HG02759 (cell line): Measurements from ENCODE around the gene PKIG.
"Not testable (repeated sequence)": the region's sequence is repeated elsewhere in the genome, so short reads cannot be mapped to it uniquely, and the experiment has no call there.

ENCODE experiments used
- ATAC-seq: cut with Tn5 transposase; IDR thresholded peaks from one replicate; pipeline ENCODE4 v1.9.1; 2021; ENCODE audit warnings: mild to moderate bottlenecking, moderate library complexity; ENCODE audit not compliant: unreplicated experiment

Gene PKIG

GRCh38 chr20:44571362-44571988 is 10.9 kb upstream of the PKIG start:
- no peak for ATAC-seq

GRCh38 chr20:44572551-44573500 is 9.6 kb upstream of the PKIG start:
- ATAC-seq, result no peak

GRCh38 chr20:44573501-44573869 is 8.9 kb upstream of the PKIG start:
- ATAC-seq, result no peak

GRCh38 chr20:44574372-44574771 is 8.0 kb upstream of the PKIG start:
- no peak for ATAC-seq

- ATAC-seq, result no peak
These were observed 6.1 kb upstream of the PKIG start for GRCh38 chr20:44576297-44576696.

GRCh38 chr20:44579313-44580081 is 2.9 kb upstream of the PKIG start:
- ATAC-seq, result no peak

- ATAC-seq, result no peak
These were observed 1.7 kb upstream of the PKIG start for GRCh38 chr20:44580581-44581268.

- ATAC-seq, result no peak
These were observed 864 bp upstream of the PKIG start for GRCh38 chr20:44581515-44581914.

GRCh38 chr20:44583157-44583556 is 778 bp downstream of the PKIG start:
- ATAC-seq, result no peak

GRCh38 chr20:44584162-44584561 is 1.8 kb downstream of the PKIG start:
- no peak for ATAC-seq

- ATAC-seq, result peak; percentile 29
These were observed 2.9 kb downstream of the PKIG start for GRCh38 chr20:44585057-44585963.

- ATAC-seq, result peak; percentile 70
These were observed 4.0 kb downstream of the PKIG start for GRCh38 chr20:44586289-44586911.

GRCh38 chr20:44587035-44587980 is 4.9 kb downstream of the PKIG start:
- no peak for ATAC-seq

GRCh38 chr20:44588321-44588720 is 5.9 kb downstream of the PKIG start:
- ATAC-seq, result not testable (repeated sequence)

GRCh38 chr20:44589537-44589936 is 7.2 kb downstream of the PKIG start:
- ATAC-seq, result no peak

- no peak for ATAC-seq
These were observed 8.8 kb downstream of the PKIG start for GRCh38 chr20:44590980-44591778.

- ATAC-seq, result no peak
These were observed 10.0 kb downstream of the PKIG start for GRCh38 chr20:44592366-44592765.

- no peak for ATAC-seq
These were observed 11.4 kb downstream of the PKIG start for GRCh38 chr20:44593751-44594150.
